Endothelial cell of umbilical vein (primary cell): ENCODE results near the gene CRTC1.

ENCODE experiments used
- EZH2 ChIP-seq: IDR thresholded peaks from 2 replicates; pipeline ENCODE4 v1.6.1; 2012; ENCODE audit warnings: borderline replicate concordance, low read depth, mild to moderate bottlenecking, moderate library complexity, low read length, inconsistent platforms; ENCODE audit not compliant: severe bottlenecking
- FOS ChIP-seq: IDR thresholded peaks from 2 replicates; pipeline ENCODE4 v1.6.1; 2011; ENCODE audit warnings: mild to moderate bottlenecking, low read length, moderate library complexity, borderline replicate concordance; ENCODE audit not compliant: insufficient read depth
- GATA2 ChIP-seq: IDR thresholded peaks from 2 replicates; pipeline ENCODE4 v1.7.0; 2011; ENCODE audit warnings: low read depth, mild to moderate bottlenecking, moderate library complexity, mixed read lengths, low read length; ENCODE audit not compliant: insufficient read length, insufficient read depth
- MYC ChIP-seq: IDR thresholded peaks from one replicate; pipeline ENCODE4 v1.6.1; 2011; ENCODE audit warnings: mild to moderate bottlenecking, low read depth, low read length
- POLR2A ChIP-seq: IDR thresholded peaks from 2 replicates; pipeline ENCODE4 v1.6.1; 2012; ENCODE audit warnings: low read depth, mild to moderate bottlenecking, control low read depth, low read length
- POLR2AphosphoS5 ChIP-seq: IDR thresholded peaks from 2 replicates; pipeline ENCODE4 v1.6.1; 2012; ENCODE audit warnings: low read depth, mild to moderate bottlenecking, control low read depth, low read length, moderate library complexity; ENCODE audit not compliant: insufficient read depth
- TF ChIP-seq, protein P1 (sequence below), 2 donors: IDR thresholded peaks; 1 replicate in 1 of 2; 2 replicates in 1 of 2; pipeline ENCODE4 v1.5.1; 2011; ENCODE audit warnings: low read length in 2 of 2, mild to moderate bottlenecking in 2 of 2, moderate library complexity in 2 of 2, control low read depth in 1 of 2, inconsistent platforms in 1 of 2, low read depth in 1 of 2; ENCODE audit not compliant: insufficient read depth in 1 of 2; ENCODE audit errors: extremely low read depth in 1 of 2

DNA sequence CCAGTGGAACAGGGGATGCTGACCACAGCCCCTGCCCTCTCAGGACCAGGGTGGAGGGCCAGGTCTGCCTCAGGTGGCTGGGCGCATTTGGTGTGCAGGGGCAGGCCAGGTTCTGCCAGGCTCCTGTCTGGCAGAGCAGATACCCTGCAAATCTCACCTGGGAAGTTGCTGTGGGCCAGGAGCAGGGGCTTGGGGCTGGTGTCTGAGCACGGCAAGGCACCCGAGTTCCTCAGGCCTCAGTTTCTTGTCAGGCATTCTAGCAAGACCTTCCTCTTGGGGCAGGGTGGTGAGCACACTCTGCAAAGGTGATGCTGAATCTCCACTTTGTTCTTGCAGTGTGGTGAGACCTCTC lies 1.1 kb downstream of the CRTC1 start:
- no peak for TF ChIP-seq POLR2A
- TF ChIP-seq, protein P1, sequence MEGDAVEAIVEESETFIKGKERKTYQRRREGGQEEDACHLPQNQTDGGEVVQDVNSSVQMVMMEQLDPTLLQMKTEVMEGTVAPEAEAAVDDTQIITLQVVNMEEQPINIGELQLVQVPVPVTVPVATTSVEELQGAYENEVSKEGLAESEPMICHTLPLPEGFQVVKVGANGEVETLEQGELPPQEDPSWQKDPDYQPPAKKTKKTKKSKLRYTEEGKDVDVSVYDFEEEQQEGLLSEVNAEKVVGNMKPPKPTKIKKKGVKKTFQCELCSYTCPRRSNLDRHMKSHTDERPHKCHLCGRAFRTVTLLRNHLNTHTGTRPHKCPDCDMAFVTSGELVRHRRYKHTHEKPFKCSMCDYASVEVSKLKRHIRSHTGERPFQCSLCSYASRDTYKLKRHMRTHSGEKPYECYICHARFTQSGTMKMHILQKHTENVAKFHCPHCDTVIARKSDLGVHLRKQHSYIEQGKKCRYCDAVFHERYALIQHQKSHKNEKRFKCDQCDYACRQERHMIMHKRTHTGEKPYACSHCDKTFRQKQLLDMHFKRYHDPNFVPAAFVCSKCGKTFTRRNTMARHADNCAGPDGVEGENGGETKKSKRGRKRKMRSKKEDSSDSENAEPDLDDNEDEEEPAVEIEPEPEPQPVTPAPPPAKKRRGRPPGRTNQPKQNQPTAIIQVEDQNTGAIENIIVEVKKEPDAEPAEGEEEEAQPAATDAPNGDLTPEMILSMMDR (IDR thresholded peaks at IDR 0.05; ENCODE audit: extremely low read depth in 1 of 2, insufficient read depth in 1 of 2, low read depth in 1 of 2, low read length in 2 of 2), result no peak
- TF ChIP-seq FOS, result no peak
- no peak for TF ChIP-seq MYC
- no peak for TF ChIP-seq GATA2
- TF ChIP-seq POLR2AphosphoS5, result no peak
- TF ChIP-seq EZH2, result no peak
